ENCODE results near the gene NPFF. TPM values are rescaled to one million over a fixed set of nuclear protein-coding genes. Genes with fewer than 3 reads are reported as not detected.

The NPFF gene
- total RNA-seq, 2 experiments from 2014 or later: not detected

- ATAC-seq (no peak), DNase-seq (no peak)
- ChIA-PET CTCF (interaction anchor here (1.1 to 2.2 kb wide), 3 partner anchors 15 to 220 kb away, joined by 4 to 7 read pairs (median 6); no protein-coding TSS in a partner anchor), POLR2A (interaction anchor here (0.6 kb wide), 1 partner anchor 83 kb away, joined by 3 read pairs; no protein-coding TSS in a partner anchor)
- intact Hi-C loops (cut with micrococcal nuclease): no loop called here
- Mint-ChIP-seq H3K9me3 (no peaks in the 10 kb centered on the region), H3K4me1 (ENCODE audit: low read depth) (no peaks in the 10 kb centered on the region), H3K27ac (no peak overlapping the region), H3K4me3 (no peak overlapping the region), H3K27me3 (no peaks in the 10 kb centered on the region), H3K36me3 (ENCODE audit: low read depth) (peaks cover 9% of the 10 kb centered on the region)
- TF ChIP-seq CTCF (IDR thresholded peaks at IDR 0.05): no peak
Measured at GRCh38 chr12:53523131-53523530, 15.8 kb upstream of the NPFF start.

- H3K4me3 Mint-ChIP-seq: no peak overlapping the region
- H3K4me1 Mint-ChIP-seq (ENCODE audit: low read depth): no peaks in the 10 kb centered on the region
- no peak for ATAC-seq
- intact Hi-C loops (cut with micrococcal nuclease): no loop called here
- peaks cover 15% of the 10 kb centered on the region for H3K36me3 Mint-ChIP-seq (ENCODE audit: low read depth)
- TF ChIP-seq CTCF (IDR thresholded peaks at IDR 0.05): no peak
- no peaks in the 10 kb centered on the region for H3K27me3 Mint-ChIP-seq
- ChIA-PET CTCF (interaction anchor here (1.3 kb wide), 1 partner anchor 10 kb away, joined by 9 read pairs; no protein-coding TSS in a partner anchor), POLR2A (no interaction called here)
- no peak for DNase-seq
- H3K9me3 Mint-ChIP-seq: no peaks in the 10 kb centered on the region
- no peak overlapping the region for H3K27ac Mint-ChIP-seq
Measured at GRCh38 chr12:53518381-53518780, 11.1 kb upstream of the NPFF start.

- POLR2A ChIA-PET: no interaction called here
- intact Hi-C loops (cut with micrococcal nuclease): no loop called here
- no peak for TF ChIP-seq CTCF (IDR thresholded peaks at IDR 0.05)
- CTCF ChIA-PET: interaction anchor here (1.5 kb wide), 2 partner anchors 165 to 229 kb away, joined by 3 to 5 read pairs; no protein-coding TSS in a partner anchor
- Mint-ChIP-seq H3K36me3 (ENCODE audit: low read depth) (peaks cover 11% of the 10 kb centered on the region), H3K9me3 (no peaks in the 10 kb centered on the region), H3K4me3 (no peak overlapping the region), H3K27me3 (no peaks in the 10 kb centered on the region), H3K27ac (no peak overlapping the region), H3K4me1 (ENCODE audit: low read depth) (no peaks in the 10 kb centered on the region)
- ATAC-seq (no peak), DNase-seq (no peak)
Measured at GRCh38 chr12:53516758-53517455, 9.6 kb upstream of the NPFF start.

- H3K4me1 Mint-ChIP-seq (ENCODE audit: low read depth): no peaks in the 10 kb centered on the region
- ATAC-seq (no peak), DNase-seq (no peak)
- peaks cover 11% of the 10 kb centered on the region for H3K36me3 Mint-ChIP-seq (ENCODE audit: low read depth)
- no peaks in the 10 kb centered on the region for H3K27me3 Mint-ChIP-seq
- ChIA-PET POLR2A (no interaction called here), CTCF (interaction anchor here (0.8 to 1.5 kb wide), 3 partner anchors 163 to 429 kb away, joined by 3 to 4 read pairs (median 3); no protein-coding TSS in a partner anchor)
- H3K9me3 Mint-ChIP-seq: no peaks in the 10 kb centered on the region
- no peak overlapping the region for H3K4me3 Mint-ChIP-seq
- no peak overlapping the region for H3K27ac Mint-ChIP-seq
- no peak for TF ChIP-seq CTCF (IDR thresholded peaks at IDR 0.05)
- intact Hi-C loops (cut with micrococcal nuclease): no loop called here
Measured at GRCh38 chr12:53515291-53515680, 8.0 kb upstream of the NPFF start.

- Mint-ChIP-seq H3K9me3 (no peaks in the 10 kb centered on the region), H3K4me3 (no peak overlapping the region), H3K27ac (no peak overlapping the region), H3K27me3 (no peaks in the 10 kb centered on the region), H3K4me1 (ENCODE audit: low read depth) (no peaks in the 10 kb centered on the region), H3K36me3 (ENCODE audit: low read depth) (peaks cover 11% of the 10 kb centered on the region)
- no peak for ATAC-seq
- no peak for DNase-seq
- POLR2A ChIA-PET: no interaction called here
- TF ChIP-seq CTCF (IDR thresholded peaks at IDR 0.05): no peak
- intact Hi-C loops (cut with micrococcal nuclease): no loop called here
- CTCF ChIA-PET: interaction anchor here (0.8 to 1.0 kb wide), 2 partner anchors 163 to 429 kb away, joined by 3 to 4 read pairs; no protein-coding TSS in a partner anchor
Measured at GRCh38 chr12:53514628-53515290, 7.5 kb upstream of the NPFF start.

Measured in activated CD8-positive, alpha-beta T cell treated with anti-CD3 and anti-CD28 coated beads for 36 hours (primary cell).